NCI-H69 (cell line): ENCODE results near the gene APEX2.
"Not testable (repeated sequence)": the region's sequence is repeated elsewhere in the genome, so short reads cannot be mapped to it uniquely, and the experiment has no call there.

Experiments
- DNase-seq: peaks from one replicate; lab custom pipeline; 2025; lab: John Stamatoyannopoulos, UW

The APEX2 gene

GRCh38 chrX:54999717-55000598 lies at the start of gene APEX2:
TSS of gene APEX2 (plus strand) at chrX:55000363. CDS start at chrX:55000423, 60 bp downstream.
- DNase-seq: peak; percentile 96

GRCh38 chrX:54950730-54951375 lies 49.3 kb upstream of the APEX2 start:
- peak; percentile 95 for DNase-seq

GRCh38 chrX:54961750-54962149 lies 38.4 kb upstream of the APEX2 start:
- DNase-seq: no peak

GRCh38 chrX:54964766-54965497 lies 35.2 kb upstream of the APEX2 start:
- no peak for DNase-seq

- no peak for DNase-seq
These were observed 22.8 kb upstream of the APEX2 start for GRCh38 chrX:54977387-54977786.

- DNase-seq: no peak
These were observed 21.7 kb upstream of the APEX2 start for GRCh38 chrX:54978448-54978847.

GRCh38 chrX:54979432-54979831 lies 20.7 kb upstream of the APEX2 start:
- DNase-seq: no peak

GRCh38 chrX:54980334-54980733 lies 19.8 kb upstream of the APEX2 start:
- no peak for DNase-seq

GRCh38 chrX:54983306-54983705 lies 16.9 kb upstream of the APEX2 start:
- not testable (repeated sequence) for DNase-seq

- DNase-seq: no peak
These were observed 8.5 kb upstream of the APEX2 start for GRCh38 chrX:54991706-54992105.

GRCh38 chrX:54992911-54993622 lies 7.1 kb upstream of the APEX2 start:
- no peak for DNase-seq

- DNase-seq: no peak
These were observed 6.1 kb upstream of the APEX2 start, which contains the start of gene PFKFB1 for GRCh38 chrX:54994099-54994498. TSS of gene PFKFB1 (minus strand) at chrX:54994188. CDS start at chrX:54994007, 181 bp downstream.

GRCh38 chrX:54994668-54995351 lies 5.4 kb upstream of the APEX2 start:
- DNase-seq: no peak

- DNase-seq: no peak
These were observed 4.5 kb upstream of the APEX2 start for GRCh38 chrX:54995621-54996020.

- DNase-seq: no peak
These were observed 4.1 kb downstream of the APEX2 start for GRCh38 chrX:55004231-55004630.

GRCh38 chrX:55005256-55005655 lies 5.1 kb downstream of the APEX2 start:
- DNase-seq: no peak

GRCh38 chrX:55006827-55007621 lies 6.9 kb downstream of the APEX2 start:
- no peak for DNase-seq

- DNase-seq: no peak
These were observed 7.5 kb downstream of the APEX2 start for GRCh38 chrX:55007656-55008055.

GRCh38 chrX:55008571-55009358 lies 8.6 kb downstream of the APEX2 start:
- no peak for DNase-seq

GRCh38 chrX:55011294-55011693 lies 11.1 kb downstream of the APEX2 start:
- peak; percentile 2 for DNase-seq
